Activated CD4-positive, alpha-beta T cell treated with anti-CD3 and anti-CD28 coated beads, Interleukin-2, amount 10 ng/mL, durations not matched to agents 24 days and 14 days (primary cell): ENCODE results near the gene GRK1. TPM values are rescaled to one million over a fixed set of nuclear protein-coding genes. Genes with fewer than 3 reads are reported as not detected.

Experiments used
- DNase-seq: peaks from one replicate; pipeline ENCODE4 v3.0.0; 2022
- H3K27ac Mint-ChIP-seq: one replicate; pipeline ENCODE4 v1.8.0; 2022; ENCODE audit warnings: mild to moderate bottlenecking, mixed read lengths
- H3K27me3 Mint-ChIP-seq: one replicate; pipeline ENCODE4 v1.8.0; 2022; ENCODE audit warnings: mixed read lengths
- H3K36me3 Mint-ChIP-seq: one replicate; pipeline ENCODE4 v1.8.0; 2022; ENCODE audit warnings: low read depth, mild to moderate bottlenecking, mixed read lengths
- H3K4me1 Mint-ChIP-seq: one replicate; pipeline ENCODE4 v1.8.0; 2021; ENCODE audit warnings: mixed read lengths
- H3K4me3 Mint-ChIP-seq: one replicate; pipeline ENCODE4 v1.8.0; 2022; ENCODE audit warnings: mild to moderate bottlenecking, moderate library complexity, mixed read lengths
- H3K9me3 Mint-ChIP-seq: one replicate; pipeline ENCODE4 v1.8.0; 2021; ENCODE audit warnings: mixed read lengths
- intact Hi-C: fragments of 100-400 bp; cut with micrococcal nuclease; formaldehyde crosslinking; loops from one replicate; pipeline ENCODE4 v1.15.1; 2023
- total RNA-seq: library from RNA; stranded (reverse); gene quantifications from 2 replicates; pipeline ENCODE4 v1.2.3, GENCODE V29; 2022

Gene GRK1
- total RNA-seq, 1 donor from 2014 or later = 0.07 TPM

DNA sequence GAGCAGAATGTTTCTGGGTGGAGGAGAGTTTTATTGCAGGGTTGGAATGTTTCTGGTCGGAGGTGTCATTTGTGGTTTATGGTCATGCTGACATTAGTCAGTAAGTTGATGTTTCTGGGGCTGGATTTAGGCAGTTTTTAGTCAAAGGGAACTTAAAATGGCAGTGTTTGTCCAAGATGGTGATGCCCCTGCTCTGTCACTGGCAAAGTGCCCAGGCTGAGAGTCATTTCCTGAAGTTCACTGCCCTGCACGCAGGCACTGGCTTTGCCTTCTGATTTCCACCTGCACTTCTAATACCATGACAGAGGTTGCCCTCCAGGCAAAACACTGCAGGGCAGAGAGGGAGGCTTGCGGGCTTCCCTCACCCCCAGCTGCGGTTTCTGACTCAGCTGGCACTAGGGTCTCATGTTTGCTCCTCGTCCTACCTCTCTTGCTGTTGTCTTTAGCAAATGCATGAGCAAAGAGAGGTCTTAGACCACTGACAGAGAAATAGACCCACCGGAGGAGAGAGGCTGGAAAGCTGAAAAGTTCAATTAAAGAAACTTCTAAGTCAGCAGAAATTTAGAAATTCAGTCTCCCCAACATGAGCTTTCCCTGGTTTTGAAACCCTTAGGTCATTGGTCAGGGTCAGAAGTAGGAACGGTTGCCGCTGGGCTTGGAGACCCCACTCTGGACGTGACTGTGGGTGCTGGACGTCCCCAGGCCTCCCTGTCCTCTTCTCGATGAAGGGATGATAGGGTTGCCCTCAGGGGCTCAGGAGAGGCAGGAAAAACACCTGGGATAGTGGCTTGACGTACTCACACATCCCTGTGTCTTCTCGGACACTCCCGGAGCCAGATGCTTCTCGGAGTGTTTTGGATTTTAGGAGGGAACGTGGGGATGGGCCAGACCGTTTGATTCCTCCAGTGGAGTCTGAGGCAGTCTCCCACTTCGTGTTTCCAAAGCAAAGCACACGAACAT is 118.3 kb downstream of the GRK1 start:
- H3K27me3 Mint-ChIP-seq = peaks cover 12% of the 10 kb centered on the region
- no peaks in the 10 kb centered on the region for H3K4me1 Mint-ChIP-seq
- H3K4me3 Mint-ChIP-seq = no peak overlapping the region
- H3K36me3 Mint-ChIP-seq = no peaks in the 10 kb centered on the region
- no peak overlapping the region for H3K27ac Mint-ChIP-seq
- intact Hi-C loops = no loop called here
- no peak for DNase-seq
- H3K9me3 Mint-ChIP-seq = no peaks in the 10 kb centered on the region

DNA sequence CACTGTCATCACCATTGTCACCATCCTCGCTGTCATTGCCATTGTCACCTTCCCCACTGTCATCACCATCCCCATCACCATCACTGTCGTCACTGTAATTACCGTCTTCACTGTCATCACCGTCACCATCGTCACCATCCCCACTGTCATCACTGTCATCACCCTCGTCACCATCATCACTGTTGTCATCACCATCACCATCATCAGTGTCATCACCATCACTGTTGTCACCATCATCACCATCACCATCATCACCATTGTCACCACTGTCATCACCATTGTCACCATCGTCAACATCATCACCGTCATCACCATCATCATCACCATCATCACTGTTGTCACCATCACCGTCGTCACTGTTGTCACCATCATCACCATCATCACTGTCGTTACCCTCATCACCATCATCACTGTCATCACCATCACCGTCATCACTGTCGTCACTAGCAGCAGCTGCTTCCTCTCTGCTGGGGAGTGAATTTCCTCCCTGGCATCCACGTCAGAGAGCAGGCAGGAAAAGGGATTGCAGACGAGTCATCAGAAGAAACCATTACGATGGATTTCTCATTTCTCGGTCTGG is 119.3 kb downstream of the GRK1 start:
- Mint-ChIP-seq H3K4me3 (no peak overlapping the region), H3K36me3 (no peaks in the 10 kb centered on the region), H3K27me3 (peaks cover 10% of the 10 kb centered on the region), H3K27ac (no peak overlapping the region), H3K4me1 (no peaks in the 10 kb centered on the region), H3K9me3 (no peaks in the 10 kb centered on the region)
- intact Hi-C loops = no loop called here
- DNase-seq = no peak

Other genes starting within 250 kb of the GRK1 start
- 0.62 and 0.86 TPM in 2 replicates for gene ADPRHL1, start 213.7 kb upstream of the GRK1 start, total RNA-seq
- gene DCUN1D2, start 176.5 kb upstream of the GRK1 start, total RNA-seq = 21.4 and 29.9 TPM in 2 replicates
- gene TFDP1, start 82.5 kb upstream of the GRK1 start, total RNA-seq = 180 and 184 TPM in 2 replicates
- not detected in 2 replicates for gene ATP4B, start 9.0 kb upstream of the GRK1 start, total RNA-seq
- gene TMEM255B, start 92.0 kb downstream of the GRK1 start, total RNA-seq = 2.0 and 2.4 TPM in 2 replicates
- 0.17 and 0.54 TPM in 2 replicates for gene GAS6, start 196.9 kb downstream of the GRK1 start, total RNA-seq